ENCODE measurements around the gene HNF1B.

Gene HNF1B

DNA sequence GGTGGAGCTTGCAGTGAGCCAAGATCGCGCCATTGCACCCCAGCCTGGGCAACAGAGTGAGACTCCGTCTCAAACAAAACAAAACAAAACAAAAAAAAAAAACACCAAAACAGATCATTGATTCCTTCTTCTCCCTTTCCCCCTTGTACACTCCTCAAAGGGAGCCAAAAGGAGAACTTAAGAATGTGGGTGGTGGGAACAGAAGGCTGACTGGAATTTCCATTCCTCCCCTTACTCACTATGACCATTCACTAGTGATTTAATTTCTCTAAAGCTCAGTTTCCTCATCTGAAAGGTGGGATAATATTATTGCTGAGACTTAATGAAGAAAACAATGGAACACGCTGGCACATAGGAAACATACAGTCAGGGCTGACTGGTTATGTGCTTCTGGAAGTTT lies 17.1 kb upstream of the HNF1B start:
- TF ChIP-seq, protein P1, sequence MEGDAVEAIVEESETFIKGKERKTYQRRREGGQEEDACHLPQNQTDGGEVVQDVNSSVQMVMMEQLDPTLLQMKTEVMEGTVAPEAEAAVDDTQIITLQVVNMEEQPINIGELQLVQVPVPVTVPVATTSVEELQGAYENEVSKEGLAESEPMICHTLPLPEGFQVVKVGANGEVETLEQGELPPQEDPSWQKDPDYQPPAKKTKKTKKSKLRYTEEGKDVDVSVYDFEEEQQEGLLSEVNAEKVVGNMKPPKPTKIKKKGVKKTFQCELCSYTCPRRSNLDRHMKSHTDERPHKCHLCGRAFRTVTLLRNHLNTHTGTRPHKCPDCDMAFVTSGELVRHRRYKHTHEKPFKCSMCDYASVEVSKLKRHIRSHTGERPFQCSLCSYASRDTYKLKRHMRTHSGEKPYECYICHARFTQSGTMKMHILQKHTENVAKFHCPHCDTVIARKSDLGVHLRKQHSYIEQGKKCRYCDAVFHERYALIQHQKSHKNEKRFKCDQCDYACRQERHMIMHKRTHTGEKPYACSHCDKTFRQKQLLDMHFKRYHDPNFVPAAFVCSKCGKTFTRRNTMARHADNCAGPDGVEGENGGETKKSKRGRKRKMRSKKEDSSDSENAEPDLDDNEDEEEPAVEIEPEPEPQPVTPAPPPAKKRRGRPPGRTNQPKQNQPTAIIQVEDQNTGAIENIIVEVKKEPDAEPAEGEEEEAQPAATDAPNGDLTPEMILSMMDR (IDR thresholded peaks at IDR 0.05; ENCODE audit: borderline replicate concordance, insufficient read depth, low read depth, low read length): no peak
- H3K4me3 ChIP-seq (ENCODE audit: low read depth, low read length): no peak overlapping the region

GRCh38 chr17:37761059-37761458 lies 16.2 kb upstream of the HNF1B start:
- TF ChIP-seq, protein P1 (IDR thresholded peaks at IDR 0.05; ENCODE audit: borderline replicate concordance, insufficient read depth, low read depth, low read length): no peak
- H3K4me3 ChIP-seq (ENCODE audit: low read depth, low read length): no peak overlapping the region

GRCh38 chr17:37759014-37759637 lies 14.3 kb upstream of the HNF1B start:
- no peak overlapping the region for H3K4me3 ChIP-seq (ENCODE audit: low read depth, low read length)
- TF ChIP-seq, protein P1 (IDR thresholded peaks at IDR 0.05; ENCODE audit: borderline replicate concordance, insufficient read depth, low read depth, low read length): no peak

DNA sequence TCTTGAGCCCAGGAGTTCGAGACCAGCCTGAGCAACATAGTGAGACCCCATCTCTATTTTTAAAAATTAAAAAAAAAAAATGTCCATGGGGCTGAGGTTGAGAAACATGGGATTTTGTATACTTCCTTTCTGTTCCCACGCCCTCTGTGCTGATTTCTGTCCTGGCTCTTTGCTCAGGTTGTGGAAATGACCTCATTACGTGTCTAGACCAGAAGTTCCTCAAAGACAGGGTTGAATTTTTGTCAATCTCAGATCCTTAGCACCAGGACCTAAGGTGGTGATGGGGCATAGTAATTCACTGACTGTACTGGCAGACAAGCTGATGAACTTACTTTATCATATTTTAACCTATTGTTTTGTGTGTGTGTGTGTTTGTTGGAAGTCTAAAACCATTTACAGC lies 11.2 kb upstream of the HNF1B start:
- TF ChIP-seq, protein P1 (IDR thresholded peaks at IDR 0.05; ENCODE audit: borderline replicate concordance, insufficient read depth, low read depth, low read length): no peak
- H3K4me3 ChIP-seq (ENCODE audit: low read depth, low read length): no peak overlapping the region

- no peak overlapping the region for H3K4me3 ChIP-seq (ENCODE audit: low read depth, low read length)
- TF ChIP-seq, protein P1 (IDR thresholded peaks at IDR 0.05; ENCODE audit: borderline replicate concordance, insufficient read depth, low read depth, low read length): no peak
These were observed 10.6 kb upstream of the HNF1B start for GRCh38 chr17:37755455-37755854.

DNA sequence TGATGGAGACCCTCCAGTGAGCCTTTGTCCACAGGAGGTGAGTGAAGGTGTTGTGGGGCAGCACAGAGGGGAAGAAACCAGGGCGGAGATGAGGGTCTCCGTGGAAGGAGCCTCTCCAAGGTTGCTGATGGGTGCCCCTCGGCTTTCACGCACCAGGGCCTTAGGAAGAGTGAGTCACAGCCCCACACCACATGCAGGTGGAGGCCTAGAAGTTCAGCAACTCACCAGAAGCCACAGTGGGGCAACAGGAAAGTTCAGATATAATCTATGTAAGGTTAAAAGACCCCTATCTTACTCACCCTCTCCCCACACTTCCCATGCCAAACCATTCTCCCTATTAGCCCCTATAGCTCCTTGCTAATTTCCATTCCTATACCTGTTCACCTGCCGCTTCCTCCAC lies 9.5 kb upstream of the HNF1B start:
- no peak overlapping the region for H3K4me3 ChIP-seq (ENCODE audit: low read depth, low read length)
- TF ChIP-seq, protein P1 (IDR thresholded peaks at IDR 0.05; ENCODE audit: borderline replicate concordance, insufficient read depth, low read depth, low read length): no peak

GRCh38 chr17:37752482-37752881 lies 7.6 kb upstream of the HNF1B start:
- no peak overlapping the region for H3K4me3 ChIP-seq (ENCODE audit: low read depth, low read length)
- TF ChIP-seq, protein P1 (IDR thresholded peaks at IDR 0.05; ENCODE audit: borderline replicate concordance, insufficient read depth, low read depth, low read length): no peak
